K562 (cell line): ENCODE results near the gene NINJ1. TPM values are rescaled to one million over a fixed set of nuclear protein-coding genes. Genes with fewer than 3 reads are reported as not detected.

Source experiments
- ATAC-seq: fragments of 200-7000 bp; cut with Tn5 transposase; 3 replicates; pipeline ENCODE4 v1.9.1; 2020; ENCODE audit warnings: moderate library complexity
- BruUV-seq: library from RNA; stranded (reverse); fragments of 400-500 nt; replicated peaks from 2 replicates; lab custom pipeline; 2021; lab: Mats Ljungman, UMichigan
- CTCF ChIA-PET: fragments of 300-600 bp; formaldehyde crosslinking; extraction: SDS; loops from one replicate; lab custom pipeline; 2021; ENCODE audit warnings: low intra/inter-chr PET ratio; lab: Yijun Ruan, JAX
- POLR2A ChIA-PET: fragments of 300-600, 350-650 bp; sonication (Branson Sonifier 250); formaldehyde crosslinking; extraction: SDS; loops from one replicate; lab custom pipeline; 2021; ENCODE audit warnings: antibody characterized with exemption, inconsistent platforms; lab: Yijun Ruan, JAX
- DNase-seq, 4 experiments: peaks; one replicate each; pipeline versions ENCODE4 v3.0.0 to v3.0.0-alpha.2; 2011 to 2018; ENCODE audit warnings: low spot score in 3 of 4, mixed read lengths in 3 of 4; ENCODE audit errors: extremely low read depth in 1 of 4
- FAIRE-seq: peaks from 2 replicates; lab custom pipeline; 2011; peaks lifted over from hg19 to GRCh38; lab: Jason Lieb, UNC
- H2AFZ ChIP-seq: 2 replicates; pipeline ENCODE4 v1.6.0; 2011; ENCODE audit warnings: low read depth, low read length, control low read depth, inconsistent platforms
- H3K27ac ChIP-seq: fragments of 200-600 bp; 3 replicates; pipeline ENCODE4 v1.8.0; 2011; ENCODE audit warnings: low read depth, mild to moderate bottlenecking, control low read depth, inconsistent platforms, low read length, moderate library complexity, mixed read lengths; ENCODE audit errors: extremely low read depth
- H3K27me3 ChIP-seq, 2 experiments: fragments of 300-600 bp in 1 of 2; 2 replicates in 1 of 2; 3 replicates in 1 of 2; pipeline versions ENCODE4 v1.6.0 to v1.8.0; 2011; ENCODE audit warnings: inconsistent platforms in 2 of 2, low read length in 2 of 2, mild to moderate bottlenecking in 1 of 2, mixed read lengths in 1 of 2, moderate library complexity in 1 of 2; ENCODE audit not compliant: control insufficient read depth in 2 of 2, insufficient read depth in 2 of 2
- H3K36me3 ChIP-seq: fragments of 300-600 bp; 3 replicates; pipeline ENCODE4 v1.8.0; 2011; ENCODE audit warnings: mild to moderate bottlenecking, low read length, inconsistent platforms; ENCODE audit not compliant: control insufficient read depth, insufficient read depth
- H3K4me1 ChIP-seq, 2 experiments: fragments of 200-600 bp in 1 of 2; replicated peaks in 1 of 2; 2 replicates in 1 of 2; 3 replicates in 1 of 2; pipeline versions ENCODE4 v1.5.1 to v1.8.0; 2011; ENCODE audit warnings: inconsistent platforms in 2 of 2, low read length in 2 of 2, mild to moderate bottlenecking in 1 of 2, mixed read lengths in 1 of 2, moderate library complexity in 1 of 2; ENCODE audit not compliant: control insufficient read depth in 2 of 2, insufficient read depth in 2 of 2
- H3K4me2 ChIP-seq: 2 replicates; pipeline ENCODE4 v1.6.1; 2011; ENCODE audit warnings: low read length, control low read depth, inconsistent platforms, mixed read lengths; ENCODE audit not compliant: insufficient read depth
- H3K4me3 ChIP-seq: fragments of 200-600 bp; sonication (generic), shearing (Covaris generic); 2 replicates; pipeline ENCODE4 v1.5.1; 2016; ENCODE audit warnings: control low read depth, inconsistent platforms
- H3K79me2 ChIP-seq: fragments of 200-600 bp; 3 replicates; pipeline ENCODE4 v1.8.0; 2011; ENCODE audit warnings: low read length, inconsistent platforms; ENCODE audit not compliant: control insufficient read depth, insufficient read depth
- H3K9ac ChIP-seq, 2 experiments: 2 replicates each; pipeline versions ENCODE4 v1.6.0 to v1.6.1; 2011; ENCODE audit warnings: low read depth in 2 of 2, low read length in 2 of 2, control low read depth in 1 of 2, inconsistent platforms in 1 of 2, mild to moderate bottlenecking in 1 of 2, mixed read lengths in 1 of 2; ENCODE audit not compliant: insufficient read depth in 1 of 2
- H3K9me1 ChIP-seq: one replicate; pipeline ENCODE4 v1.6.0; 2011; ENCODE audit warnings: inconsistent platforms, mild to moderate bottlenecking, low read length, moderate library complexity; ENCODE audit not compliant: control insufficient read depth, insufficient read depth
- H3K9me3 ChIP-seq: replicated peaks from 2 replicates; pipeline ENCODE4 v1.5.1; 2011; ENCODE audit warnings: low read depth, low read length, inconsistent platforms; ENCODE audit not compliant: control insufficient read depth, insufficient read depth
- H4K20me1 ChIP-seq: replicated peaks from 2 replicates; pipeline ENCODE4 v1.6.1; 2011; ENCODE audit warnings: low read length, inconsistent platforms, mixed read lengths; ENCODE audit not compliant: control insufficient read depth, insufficient read depth
- ARID4B ChIP-seq: sonication (generic); formaldehyde crosslinking; IDR thresholded peaks from 2 replicates; pipeline ENCODE4 v1.8.0; 2022; ENCODE audit warnings: mild to moderate bottlenecking, missing genetic modification reagents
- DPF2 ChIP-seq: fragments of 450-650 bp; IDR thresholded peaks from 2 replicates; pipeline ENCODE4 v1.6.1; 2016
- HMGN3 ChIP-seq: IDR thresholded peaks from 2 replicates; pipeline ENCODE4 v1.6.1; 2011; ENCODE audit warnings: borderline replicate concordance, low read depth, mild to moderate bottlenecking, mixed read lengths, low read length; ENCODE audit not compliant: insufficient read length; ENCODE audit errors: extremely low read depth
- HNRNPLL ChIP-seq: fragments of 200-400 bp; formaldehyde crosslinking; IDR thresholded peaks from 2 replicates; pipeline ENCODE4 v1.6.1; 2017; ENCODE audit warnings: low read length, low read depth, mild to moderate bottlenecking; ENCODE audit not compliant: poor library complexity, severe bottlenecking
- JUND ChIP-seq, 2 experiments: IDR thresholded peaks; 2 replicates in 1 of 2; 3 replicates in 1 of 2; pipeline ENCODE4 v1.6.1; 2011; ENCODE audit warnings: borderline replicate concordance in 2 of 2, low read depth in 2 of 2, low read length in 2 of 2, improper control_type of control experiment in 1 of 2, missing biosample characterization in 1 of 2, missing genetic modification characterization in 1 of 2, missing genetic modification reagents in 1 of 2
- NFE2L1 ChIP-seq: fragments of 450-650 bp; IDR thresholded peaks from 2 replicates; pipeline ENCODE4 v1.6.1; 2016; ENCODE audit warnings: missing genetic modification characterization, low read depth, mild to moderate bottlenecking, missing compliant biosample characterization, moderate library complexity, borderline replicate concordance
- TFAP4 ChIP-seq: sonication (generic); formaldehyde crosslinking; IDR thresholded peaks from 2 replicates; pipeline ENCODE4 v1.8.0; 2022; ENCODE audit warnings: missing genetic modification reagents, mild to moderate bottlenecking, moderate library complexity, borderline replicate concordance
- ZFP30 ChIP-seq: fragments of 250-450 bp; sonication (Bioruptor Pico); IDR thresholded peaks from 2 replicates; pipeline ENCODE4 v1.8.0; 2022; ENCODE audit warnings: moderate library complexity, mild to moderate bottlenecking, inconsistent platforms, borderline replicate concordance
- ZNF277 ChIP-seq: fragments of 250-450 bp; sonication (Bioruptor Pico); IDR thresholded peaks from 2 replicates; pipeline ENCODE4 v1.8.0; 2022; ENCODE audit warnings: inconsistent platforms, mild to moderate bottlenecking, moderate library complexity, borderline replicate concordance
- ZNF384 ChIP-seq: IDR thresholded peaks from 2 replicates; pipeline ENCODE4 v1.6.1; 2012; ENCODE audit warnings: low read depth, low read length, improper control_type of control experiment
- ZNF57 ChIP-seq: fragments of 450-650 bp; formaldehyde crosslinking; IDR thresholded peaks from 2 replicates; pipeline ENCODE4 v1.4.0; 2020; ENCODE audit warnings: mild to moderate bottlenecking, moderate library complexity
- ZNF589 ChIP-seq: fragments of 200-800 bp; sonication (Bioruptor generic); IDR thresholded peaks from 2 replicates; pipeline ENCODE4 v1.6.1; 2016; ENCODE audit warnings: low read depth, missing genetic modification characterization, missing compliant biosample characterization
- WGBS: fragments of 100-300 bp; shearing (Covaris generic); methylation state at CpG from one replicate; pipeline ENCODE4 v1.1.6; 2016; ENCODE audit warnings: low coverage, mixed read lengths; ENCODE audit not compliant: insufficient coverage; ENCODE audit errors: missing lambda C conversion rate; 5-methylcytosine and 5-hydroxymethylcytosine counted together
- in situ Hi-C: fragments of 300-500 bp; cut with MboI; formaldehyde crosslinking; loops from 4 replicates; pipeline ENCODE4 v1.15.0; 2018; ENCODE audit warnings: inconsistent platforms, mixed read lengths
- intact Hi-C: fragments of 100-400 bp; cut with micrococcal nuclease; formaldehyde crosslinking; loops from 2 replicates; pipeline ENCODE4 v1.14.2; 2022
- polyA plus RNA-seq, 8 experiments: library from polyadenylated mRNA; depleted of rRNA in 4 of 8; stranded (reverse) in 5 of 8; unstranded in 3 of 8; fragments of >200 nt; fragmentation: Nextera tagmentation in 2 of 8; fragmentation: Illumina TruSeq in 1 of 8; extraction: Ambion mirVana in 2 of 8; extraction: Trizol in 1 of 8; gene quantifications; 2 replicates each; pipeline versions ENCODE4 v1.2.1 to v1.2.3, GENCODE V29; 2011 to 2014; ENCODE audit warnings: inconsistent platforms in 1 of 8, missing spikeins in 1 of 8
- total RNA-seq, 7 experiments: library from RNA; depleted of rRNA in 6 of 7; stranded (reverse); fragments of >200 nt in 6 of 7; fragmentation: Illumina TruSeq in 2 of 7; extraction: Trizol in 2 of 7; gene quantifications; 2 replicates each; pipeline versions ENCODE4 v1.2.1 to v1.2.3, GENCODE V29; 2011 to 2021; ENCODE audit warnings: low replicate concordance in 1 of 7

The NINJ1 gene
- total and polyA plus RNA-seq, 9 of the 15 experiments (the other 6 are each of a cell fraction or from before 2014, with no cell fraction given): 0.13 to 8.4 (median 4.9) TPM

DNA sequence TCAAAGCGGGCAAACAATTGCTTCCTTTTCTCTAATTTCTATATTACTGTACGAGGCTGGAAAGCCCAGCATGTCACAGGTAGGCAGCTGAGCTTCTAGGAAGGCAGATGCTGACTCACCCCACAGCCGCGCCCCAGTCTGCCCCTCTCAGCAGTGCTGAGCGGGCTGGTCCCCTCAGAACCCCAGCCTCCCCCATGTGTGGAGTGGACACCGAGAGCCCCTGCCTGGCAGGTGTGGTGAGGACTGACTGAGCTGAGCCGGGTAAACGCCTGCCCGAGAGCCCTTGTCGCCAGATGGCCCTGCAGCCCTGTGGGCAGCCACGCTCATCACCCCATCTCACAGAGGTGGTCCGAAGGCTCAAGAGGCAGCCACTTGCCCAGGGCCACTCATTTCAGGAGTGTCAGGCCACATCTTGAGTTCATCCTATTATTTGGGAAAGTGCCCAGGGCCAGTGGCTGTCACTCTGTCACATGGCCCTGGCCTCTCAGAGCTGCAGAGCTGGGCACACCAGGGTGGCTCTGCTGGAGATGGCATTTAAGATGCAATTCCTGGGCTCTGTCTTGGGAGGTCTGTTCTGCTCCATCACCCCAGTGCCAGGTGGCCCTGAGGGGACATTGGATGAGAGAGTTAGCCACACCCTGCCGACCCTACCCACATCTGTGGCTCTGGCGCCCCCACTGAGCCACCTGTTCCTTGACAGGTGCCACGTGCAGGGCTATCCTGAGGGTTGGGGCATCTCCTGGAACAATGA, 25.6 kb downstream of the NINJ1 start:
- Histone ChIP-seq H3K4me1 (peaks cover 24 to 44% of the 10 kb centered on the region in 2 experiments), H3K27me3 (no peaks in the 10 kb centered on the region), H3K9ac (peak overlapping the region in 1 of 2 experiments; percentile 8; a peak in 2 of 4 replicates), H3K9me3 (no peaks in the 10 kb centered on the region), H4K20me1 (no peaks in the 10 kb centered on the region), H3K4me2 (peak overlapping the region; percentile 40; the same call in 1 of the 2 replicates), H3K36me3 (peaks cover 5% of the 10 kb centered on the region; the same call in 1 of the 3 replicates), H3K4me3 (no peak overlapping the region), H3K79me2 (no peaks in the 10 kb centered on the region), H3K27ac (no peak overlapping the region), H3K9me1 (no peaks in the 10 kb centered on the region), H2AFZ (no peak overlapping the region)
- POLR2A ChIA-PET: interaction anchor here (1.0 to 2.5 kb wide), 5 partner anchors 10 to 1060 kb away, joined by 3 to 16 read pairs (median 3); partner anchors contain the start of gene CARD19
- in situ Hi-C loops: loop anchor here (10.0 kb wide), 1 partner anchor 196 kb away; no protein-coding TSS in a partner anchor
- intact Hi-C loops: loop anchor here (2.0 to 5.0 kb wide), 5 partner anchors 44 to 204 kb away; no protein-coding TSS in a partner anchor
- no TSS peak for BruUV-seq
- WGBS: 59% methylated on average over 15 of the region's 15 CpGs
- peak; percentile 64 for ATAC-seq
- no peak for FAIRE-seq
- CTCF ChIA-PET: interaction anchor here (0.7 to 2.0 kb wide), 4 partner anchors 14 to 197 kb away, joined by 3 to 11 read pairs (median 4); no protein-coding TSS in a partner anchor
- peak in 2 of 4 experiments; percentile 39 to 46 for DNase-seq
- TF ChIP-seq JUND (IDR thresholded peaks at IDR 0.05; ENCODE audit: borderline replicate concordance, low read depth, low read length) (peak; percentile 29; the same call in 1 of the 2 replicates), JUND (tag; IDR thresholded peaks at IDR 0.05; ENCODE audit: borderline replicate concordance, low read depth, low read length) (no peak), DPF2 (no peak), ZNF277 (CRISPR knock-in tag) (no peak), ARID4B (CRISPR knock-in tag) (no peak), HNRNPLL (no peak), ZFP30 (CRISPR knock-in tag) (no peak), NFE2L1 (no peak), ZNF384 (no peak), ZNF57 (no peak), HMGN3 (no peak), TFAP4 (CRISPR knock-in tag) (0 out of 2 replicates have a peak, but pooled peaks have one; percentile 33), ZNF589 (CRISPR knock-in tag) (no peak)
